ENCODE data around the gene FAM43A.

DNA sequence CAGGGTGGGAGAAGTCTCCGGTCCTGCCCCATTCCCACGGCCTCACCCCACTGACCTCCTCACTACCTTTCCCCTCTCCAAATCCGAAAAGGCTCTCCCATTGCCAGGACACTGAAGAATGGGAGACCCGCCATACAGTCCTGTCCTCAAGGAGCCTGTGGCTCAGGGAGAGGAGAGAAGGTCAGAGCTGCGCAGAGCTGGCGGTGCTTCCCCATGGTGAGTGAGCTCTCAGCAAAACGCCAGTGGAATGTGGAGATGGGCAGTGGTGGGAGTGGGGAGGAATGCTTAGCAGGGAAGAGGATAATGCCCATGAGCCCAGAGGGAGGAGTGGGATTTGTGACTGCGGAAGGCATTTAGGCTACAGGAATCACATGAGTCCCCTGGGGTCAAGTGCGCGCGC, 20.1 kb downstream of the FAM43A start:
- TF ChIP-seq ZNF274 (IDR thresholded peaks at IDR 0.05; ENCODE audit: low read depth, low read length): no peak
- TF ChIP-seq SUZ12 (IDR thresholded peaks at IDR 0.05; ENCODE audit: extremely low read depth, insufficient read depth, insufficient read length): no peak
- TF ChIP-seq YY1 (IDR thresholded peaks at IDR 0.05; ENCODE audit: insufficient read depth, insufficient read length): no peak
